A549 (cell line): ENCODE data around the gene PDZD2. TPM values are rescaled to one million over a fixed set of nuclear protein-coding genes. Genes with fewer than 3 reads are reported as not detected.

Experiments
- ATAC-seq, 2 experiments: fragments of 200-7000 bp in 1 of 2; fragments of >200 bp in 1 of 2; cut with Nextera tagmentation in 1 of 2; cut with Tn5 transposase in 1 of 2; 3 replicates each; pipeline versions ENCODE4 v1.8.0 to v1.9.1; 2018 to 2020; ENCODE audit warnings: mild to moderate bottlenecking in 1 of 2, moderate library complexity in 1 of 2
- CTCF ChIA-PET: fragments of 300-600 bp; sonication (Branson Sonifier 250); formaldehyde crosslinking; extraction: SDS; loops from one replicate; lab custom pipeline; 2021; ENCODE audit warnings: antibody characterized with exemption, inconsistent platforms; lab: Yijun Ruan, JAX
- POLR2A ChIA-PET: fragments of 350-600 bp; formaldehyde crosslinking; extraction: SDS; loops from one replicate; lab custom pipeline; 2021; ENCODE audit warnings: antibody characterized with exemption, inconsistent platforms; lab: Yijun Ruan, JAX
- DNase-seq, 2 experiments: peaks; one replicate each; pipeline versions ENCODE4 v3.0.0 to v3.0.0-alpha.2; 2011 to 2016; ENCODE audit warnings: low read depth in 1 of 2, low spot score in 1 of 2
- FAIRE-seq: peaks from 2 replicates; lab custom pipeline; 2011; peaks lifted over from hg19 to GRCh38; lab: Jason Lieb, UNC
- H3K27ac ChIP-seq, 2 experiments: fragments of >200 bp; sonication (Bioruptor Twin); formaldehyde crosslinking; 3 replicates each; pipeline ENCODE4 v1.5.1; 2016 to 2017
- H3K4me1 ChIP-seq: fragments of >200 bp; sonication (Bioruptor Twin); formaldehyde crosslinking; 3 replicates; pipeline ENCODE4 v1.6.1; 2016
- H3K4me2 ChIP-seq: fragments of >200 bp; sonication (Bioruptor Twin); formaldehyde crosslinking; 3 replicates; pipeline ENCODE4 v1.6.1; 2016
- H3K4me3 ChIP-seq: fragments of >200 bp; sonication (Bioruptor Twin); formaldehyde crosslinking; 3 replicates; pipeline ENCODE4 v1.5.1; 2016
- H3K9me3 ChIP-seq: fragments of >200 bp; sonication (Bioruptor Twin); formaldehyde crosslinking; 3 replicates; pipeline ENCODE4 v1.6.1; 2016
- CBX2 ChIP-seq: fragments of 200-600 bp; sonication (generic); IDR thresholded peaks from 2 replicates; pipeline ENCODE4 v1.6.1; 2016; ENCODE audit warnings: low read depth, mild to moderate bottlenecking, borderline replicate concordance
- CBX8 ChIP-seq: fragments of 200-600 bp; sonication (generic); IDR thresholded peaks from 2 replicates; pipeline ENCODE4 v1.6.1; 2016
- CHD4 ChIP-seq: fragments of 200-600 bp; sonication (generic); IDR thresholded peaks from 2 replicates; pipeline ENCODE4 v1.6.1; 2016; ENCODE audit warnings: antibody characterized with exemption, mild to moderate bottlenecking, borderline replicate concordance
- EP300 ChIP-seq, 2 experiments: fragments of >200 bp; sonication (Bioruptor Twin); formaldehyde crosslinking; IDR thresholded peaks; 2 replicates in 1 of 2; 3 replicates in 1 of 2; pipeline ENCODE4 v1.6.1; 2016 to 2017
- FOSL2 ChIP-seq, 2 experiments: fragments of 450-650 bp in 1 of 2; fragments of >200 bp in 1 of 2; sonication (Bioruptor Twin) in 1 of 2; formaldehyde crosslinking; IDR thresholded peaks; 2 replicates each; pipeline versions ENCODE4 v1.5.0 to v1.6.1; 2016 to 2020; ENCODE audit warnings: mild to moderate bottlenecking in 1 of 2, moderate library complexity in 1 of 2
- GATA3 ChIP-seq: IDR thresholded peaks from 2 replicates; pipeline ENCODE4 v1.6.1; 2012; ENCODE audit warnings: borderline replicate concordance
- HDAC2 ChIP-seq: fragments of 200-600 bp; sonication (generic); IDR thresholded peaks from 2 replicates; pipeline ENCODE4 v1.6.1; 2016
- HEYL ChIP-seq: fragments of 250-450 bp; sonication (Bioruptor Pico); IDR thresholded peaks from 2 replicates; pipeline ENCODE4 v1.8.0; 2021; ENCODE audit warnings: mild to moderate bottlenecking, moderate library complexity
- HOXB13 ChIP-seq: fragments of 250-450 bp; sonication (Bioruptor Pico); IDR thresholded peaks from 2 replicates; pipeline ENCODE4 v1.5.0; 2020; ENCODE audit warnings: low read depth, mild to moderate bottlenecking, moderate library complexity
- HOXB5 ChIP-seq: fragments of 250-450 bp; sonication (Bioruptor Pico); IDR thresholded peaks from 2 replicates; pipeline ENCODE4 v1.5.0; 2020; ENCODE audit warnings: mild to moderate bottlenecking, moderate library complexity
- KDM1A ChIP-seq: fragments of 200-600 bp; sonication (generic); IDR thresholded peaks from 2 replicates; pipeline ENCODE4 v1.6.1; 2016; ENCODE audit warnings: low read depth, mild to moderate bottlenecking
- MAZ ChIP-seq: fragments of 150-350 bp; IDR thresholded peaks from 2 replicates; pipeline ENCODE4 v1.6.1; 2014; ENCODE audit warnings: antibody characterized with exemption, low read depth, low read length, borderline replicate concordance
- NFE2L2 ChIP-seq: fragments of 150-350 bp; conservative IDR thresholded peaks from 2 replicates; pipeline ENCODE4 v1.6.1; 2014; ENCODE audit warnings: low read length
- NPAS2 ChIP-seq: fragments of 250-450 bp; sonication (Bioruptor Pico); IDR thresholded peaks from 2 replicates; pipeline ENCODE4 v1.8.0; 2022; ENCODE audit warnings: mild to moderate bottlenecking, moderate library complexity, borderline replicate concordance
- PHF8 ChIP-seq: fragments of 200-600 bp; sonication (generic); IDR thresholded peaks from 2 replicates; pipeline ENCODE4 v1.6.1; 2016; ENCODE audit warnings: low read depth, mild to moderate bottlenecking, antibody characterized with exemption, moderate library complexity, borderline replicate concordance
- POLR2A ChIP-seq: IDR thresholded peaks from 2 replicates; pipeline ENCODE4 v1.6.1; 2012; ENCODE audit warnings: mild to moderate bottlenecking, low read length
- RARB ChIP-seq: fragments of 250-450 bp; sonication (Bioruptor Pico); IDR thresholded peaks from 2 replicates; pipeline ENCODE4 v1.8.0; 2021; ENCODE audit warnings: mild to moderate bottlenecking, moderate library complexity
- RCOR1 ChIP-seq: fragments of 150-350 bp; IDR thresholded peaks from 2 replicates; pipeline ENCODE4 v1.6.1; 2014; ENCODE audit warnings: antibody characterized with exemption, low read length, low read depth
- RFX5 ChIP-seq: fragments of 450-650 bp; IDR thresholded peaks from 2 replicates; pipeline ENCODE4 v1.7.1; 2014; ENCODE audit warnings: antibody characterized with exemption, mild to moderate bottlenecking, moderate library complexity
- SMC3 ChIP-seq: fragments of >200 bp; sonication (Bioruptor Twin); formaldehyde crosslinking; IDR thresholded peaks from 3 replicates; pipeline ENCODE4 v1.6.1; 2018; ENCODE audit warnings: inconsistent platforms
- SREBF2 ChIP-seq: fragments of 450-650 bp; IDR thresholded peaks from 2 replicates; pipeline ENCODE4 v1.6.1; 2014; ENCODE audit warnings: mild to moderate bottlenecking, moderate library complexity
- ZSCAN20 ChIP-seq: fragments of 250-450 bp; sonication (Bioruptor Pico); IDR thresholded peaks from 2 replicates; pipeline ENCODE4 v1.8.0; 2022; ENCODE audit warnings: mild to moderate bottlenecking, moderate library complexity
- WGBS: methylation state at CpG from one replicate; pipeline ENCODE4 v1.1.6; 2017; ENCODE audit errors: missing lambda C conversion rate; 5-methylcytosine and 5-hydroxymethylcytosine counted together
- polyA plus RNA-seq, 4 experiments: library from polyadenylated mRNA; depleted of rRNA in 3 of 4; stranded (reverse); fragments of >200 nt; fragmentation: RNase III in 1 of 4; extraction: RNeasy Plus Mini Kit Qiagen cat#74134 plus additional on column Dnase treatment in 1 of 4; gene quantifications; 2 replicates in 3 of 4; 3 replicates in 1 of 4; pipeline ENCODE4 v1.2.3, GENCODE V29; 2011 to 2017
- TF ChIP-seq, protein P1 (sequence below): fragments of >200 bp; sonication (Bioruptor Twin); formaldehyde crosslinking; IDR thresholded peaks from 2 replicates; pipeline ENCODE4 v1.6.1; 2016
- TF ChIP-seq, protein P2 (sequence below): fragments of >200 bp; sonication (Bioruptor Twin); formaldehyde crosslinking; IDR thresholded peaks from 3 replicates; pipeline ENCODE4 v1.5.1; 2016
- TF ChIP-seq, protein P3 (sequence below): fragments of 450-650 bp; IDR thresholded peaks from 2 replicates; pipeline ENCODE4 v1.6.1; 2014; ENCODE audit warnings: antibody characterized with exemption
- TF ChIP-seq, protein P4 (sequence below): IDR thresholded peaks from 2 replicates; pipeline ENCODE4 v1.6.1; 2012; ENCODE audit warnings: low read depth, borderline replicate concordance
- TF ChIP-seq, protein P5 (sequence below): fragments of 200-600 bp; sonication (generic); IDR thresholded peaks from 2 replicates; pipeline ENCODE4 v1.6.1; 2016; ENCODE audit warnings: antibody characterized with exemption, mild to moderate bottlenecking, moderate library complexity
- TF ChIP-seq, protein P6 (sequence below): fragments of 150-350 bp; IDR thresholded peaks from 2 replicates; pipeline ENCODE4 v1.6.1; 2014; ENCODE audit warnings: low read depth, mild to moderate bottlenecking, low read length

PDZD2 gene
- polyA plus RNA-seq, 2 of the 4 experiments (the other 2 are of a cell fraction) = 0.06 to 0.09 TPM

DNA sequence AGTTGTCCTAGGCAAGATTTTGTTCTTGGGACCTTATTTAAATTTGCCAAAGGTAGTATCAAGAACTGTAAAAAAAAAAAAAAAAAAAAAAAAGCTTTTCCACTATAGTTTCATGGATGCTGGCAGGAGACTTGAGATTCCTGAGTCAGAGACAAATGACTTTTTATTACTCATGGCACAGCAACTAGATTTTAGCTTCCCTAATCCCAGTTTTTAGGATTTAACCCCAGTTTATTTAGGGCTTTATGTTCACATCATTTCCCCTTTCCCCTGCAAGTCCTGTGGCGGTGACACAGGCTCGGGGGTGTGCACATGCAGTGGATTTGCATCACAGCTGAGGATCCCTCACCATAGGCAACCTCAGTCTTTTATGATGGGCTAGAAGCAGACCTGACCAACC lies 390.3 kb downstream of the PDZD2 start:
- peak overlapping the region; percentile 75; a peak in 5 of 6 replicates for H3K27ac ChIP-seq
- FAIRE-seq (no peak), ATAC-seq (no peak), DNase-seq (no peak)
- H3K9me3 ChIP-seq = no peaks in the 10 kb centered on the region
- no peak overlapping the region for H3K4me3 ChIP-seq
- 73% methylated on average over 2 of the region's 2 CpGs for WGBS
- peaks cover 34% of the 10 kb centered on the region for H3K4me1 ChIP-seq
- peak overlapping the region; percentile 74; the same call in 1 of the 3 replicates for H3K4me2 ChIP-seq
- ChIA-PET POLR2A (interaction anchor here (0.6 kb wide), 1 partner anchor 813 kb away, joined by 4 read pairs; no protein-coding TSS in a partner anchor), CTCF (interaction anchor here (1.5 to 3.6 kb wide), 3 partner anchors 8 to 48 kb away, joined by 4 to 11 read pairs (median 7); no protein-coding TSS in a partner anchor)
- no peak for TF ChIP-seq EP300 (IDR thresholded peaks at IDR 0.05)
- no peak for TF ChIP-seq SMC3
- TF ChIP-seq, protein P1, sequence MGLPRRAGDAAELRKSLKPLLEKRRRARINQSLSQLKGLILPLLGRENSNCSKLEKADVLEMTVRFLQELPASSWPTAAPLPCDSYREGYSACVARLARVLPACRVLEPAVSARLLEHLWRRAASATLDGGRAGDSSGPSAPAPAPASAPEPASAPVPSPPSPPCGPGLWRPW = no peak
- TF ChIP-seq HOXB5 (CRISPR knock-in tag) = no peak
- TF ChIP-seq HDAC2 = no peak
- TF ChIP-seq, protein P2, sequence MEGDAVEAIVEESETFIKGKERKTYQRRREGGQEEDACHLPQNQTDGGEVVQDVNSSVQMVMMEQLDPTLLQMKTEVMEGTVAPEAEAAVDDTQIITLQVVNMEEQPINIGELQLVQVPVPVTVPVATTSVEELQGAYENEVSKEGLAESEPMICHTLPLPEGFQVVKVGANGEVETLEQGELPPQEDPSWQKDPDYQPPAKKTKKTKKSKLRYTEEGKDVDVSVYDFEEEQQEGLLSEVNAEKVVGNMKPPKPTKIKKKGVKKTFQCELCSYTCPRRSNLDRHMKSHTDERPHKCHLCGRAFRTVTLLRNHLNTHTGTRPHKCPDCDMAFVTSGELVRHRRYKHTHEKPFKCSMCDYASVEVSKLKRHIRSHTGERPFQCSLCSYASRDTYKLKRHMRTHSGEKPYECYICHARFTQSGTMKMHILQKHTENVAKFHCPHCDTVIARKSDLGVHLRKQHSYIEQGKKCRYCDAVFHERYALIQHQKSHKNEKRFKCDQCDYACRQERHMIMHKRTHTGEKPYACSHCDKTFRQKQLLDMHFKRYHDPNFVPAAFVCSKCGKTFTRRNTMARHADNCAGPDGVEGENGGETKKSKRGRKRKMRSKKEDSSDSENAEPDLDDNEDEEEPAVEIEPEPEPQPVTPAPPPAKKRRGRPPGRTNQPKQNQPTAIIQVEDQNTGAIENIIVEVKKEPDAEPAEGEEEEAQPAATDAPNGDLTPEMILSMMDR = no peak
- TF ChIP-seq, protein P3, sequence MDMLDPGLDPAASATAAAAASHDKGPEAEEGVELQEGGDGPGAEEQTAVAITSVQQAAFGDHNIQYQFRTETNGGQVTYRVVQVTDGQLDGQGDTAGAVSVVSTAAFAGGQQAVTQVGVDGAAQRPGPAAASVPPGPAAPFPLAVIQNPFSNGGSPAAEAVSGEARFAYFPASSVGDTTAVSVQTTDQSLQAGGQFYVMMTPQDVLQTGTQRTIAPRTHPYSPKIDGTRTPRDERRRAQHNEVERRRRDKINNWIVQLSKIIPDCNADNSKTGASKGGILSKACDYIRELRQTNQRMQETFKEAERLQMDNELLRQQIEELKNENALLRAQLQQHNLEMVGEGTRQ = no peak
- no peak for TF ChIP-seq HOXB13 (CRISPR knock-in tag)
- TF ChIP-seq RCOR1 = no peak
- no peak for TF ChIP-seq RARB (CRISPR knock-in tag)
- TF ChIP-seq NFE2L2 = no peak
- TF ChIP-seq GATA3 = no peak
- no peak for TF ChIP-seq ZSCAN20 (CRISPR knock-in tag)
- no peak for TF ChIP-seq CHD4

DNA sequence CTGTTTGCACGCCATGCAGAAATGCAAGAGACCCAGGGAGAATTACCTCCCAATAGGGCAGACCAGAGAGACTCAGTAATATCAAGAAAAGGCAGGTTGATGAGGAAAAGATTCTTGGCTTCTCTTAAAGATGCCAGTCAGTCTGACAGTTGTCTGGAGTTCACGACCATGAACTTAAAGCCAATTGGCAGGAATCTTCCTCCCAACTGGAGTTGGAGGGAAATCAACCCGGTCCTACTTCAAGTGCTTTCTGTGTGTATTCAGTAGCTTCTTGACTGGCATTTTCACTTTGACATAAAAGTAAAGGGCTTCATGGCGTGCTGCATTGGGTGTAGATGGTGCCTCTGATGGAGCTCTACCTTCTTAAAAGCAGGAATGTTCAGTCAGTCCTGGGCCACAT lies 390.9 kb downstream of the PDZD2 start:
- Histone ChIP-seq H3K4me2 (no peak overlapping the region), H3K4me1 (peaks cover 34% of the 10 kb centered on the region), H3K27ac (peak overlapping the region; percentile 65 to 75; a peak in 4 of 6 replicates), H3K9me3 (no peaks in the 10 kb centered on the region), H3K4me3 (no peak overlapping the region)
- CTCF ChIA-PET = interaction anchor here (1.6 to 2.6 kb wide), 2 partner anchors 23 to 47 kb away, joined by 3 to 7 read pairs; no protein-coding TSS in a partner anchor
- FAIRE-seq = no peak
- POLR2A ChIA-PET = interaction anchor here (0.6 kb wide), 1 partner anchor 812 kb away, joined by 4 read pairs; no protein-coding TSS in a partner anchor
- DNase-seq = no peak
- WGBS = 77% methylated on average over 4 of the region's 4 CpGs
- no peak for ATAC-seq
- TF ChIP-seq FOSL2 (IDR thresholded peaks at IDR 0.05) = no peak
- TF ChIP-seq FOSL2 (CRISPR knock-in tag; IDR thresholded peaks at IDR 0.05) = no peak
- no peak for TF ChIP-seq MAZ
- TF ChIP-seq POLR2A = no peak
- TF ChIP-seq KDM1A = no peak
- TF ChIP-seq, protein P4, sequence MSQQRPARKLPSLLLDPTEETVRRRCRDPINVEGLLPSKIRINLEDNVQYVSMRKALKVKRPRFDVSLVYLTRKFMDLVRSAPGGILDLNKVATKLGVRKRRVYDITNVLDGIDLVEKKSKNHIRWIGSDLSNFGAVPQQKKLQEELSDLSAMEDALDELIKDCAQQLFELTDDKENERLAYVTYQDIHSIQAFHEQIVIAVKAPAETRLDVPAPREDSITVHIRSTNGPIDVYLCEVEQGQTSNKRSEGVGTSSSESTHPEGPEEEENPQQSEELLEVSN = no peak
- no peak for TF ChIP-seq PHF8
- TF ChIP-seq CBX8 = no peak
- TF ChIP-seq CBX2 = no peak
- TF ChIP-seq, protein P5, sequence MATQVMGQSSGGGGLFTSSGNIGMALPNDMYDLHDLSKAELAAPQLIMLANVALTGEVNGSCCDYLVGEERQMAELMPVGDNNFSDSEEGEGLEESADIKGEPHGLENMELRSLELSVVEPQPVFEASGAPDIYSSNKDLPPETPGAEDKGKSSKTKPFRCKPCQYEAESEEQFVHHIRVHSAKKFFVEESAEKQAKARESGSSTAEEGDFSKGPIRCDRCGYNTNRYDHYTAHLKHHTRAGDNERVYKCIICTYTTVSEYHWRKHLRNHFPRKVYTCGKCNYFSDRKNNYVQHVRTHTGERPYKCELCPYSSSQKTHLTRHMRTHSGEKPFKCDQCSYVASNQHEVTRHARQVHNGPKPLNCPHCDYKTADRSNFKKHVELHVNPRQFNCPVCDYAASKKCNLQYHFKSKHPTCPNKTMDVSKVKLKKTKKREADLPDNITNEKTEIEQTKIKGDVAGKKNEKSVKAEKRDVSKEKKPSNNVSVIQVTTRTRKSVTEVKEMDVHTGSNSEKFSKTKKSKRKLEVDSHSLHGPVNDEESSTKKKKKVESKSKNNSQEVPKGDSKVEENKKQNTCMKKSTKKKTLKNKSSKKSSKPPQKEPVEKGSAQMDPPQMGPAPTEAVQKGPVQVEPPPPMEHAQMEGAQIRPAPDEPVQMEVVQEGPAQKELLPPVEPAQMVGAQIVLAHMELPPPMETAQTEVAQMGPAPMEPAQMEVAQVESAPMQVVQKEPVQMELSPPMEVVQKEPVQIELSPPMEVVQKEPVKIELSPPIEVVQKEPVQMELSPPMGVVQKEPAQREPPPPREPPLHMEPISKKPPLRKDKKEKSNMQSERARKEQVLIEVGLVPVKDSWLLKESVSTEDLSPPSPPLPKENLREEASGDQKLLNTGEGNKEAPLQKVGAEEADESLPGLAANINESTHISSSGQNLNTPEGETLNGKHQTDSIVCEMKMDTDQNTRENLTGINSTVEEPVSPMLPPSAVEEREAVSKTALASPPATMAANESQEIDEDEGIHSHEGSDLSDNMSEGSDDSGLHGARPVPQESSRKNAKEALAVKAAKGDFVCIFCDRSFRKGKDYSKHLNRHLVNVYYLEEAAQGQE = no peak
- TF ChIP-seq HDAC2 = no peak
- TF ChIP-seq NPAS2 = no peak
- TF ChIP-seq, protein P6, sequence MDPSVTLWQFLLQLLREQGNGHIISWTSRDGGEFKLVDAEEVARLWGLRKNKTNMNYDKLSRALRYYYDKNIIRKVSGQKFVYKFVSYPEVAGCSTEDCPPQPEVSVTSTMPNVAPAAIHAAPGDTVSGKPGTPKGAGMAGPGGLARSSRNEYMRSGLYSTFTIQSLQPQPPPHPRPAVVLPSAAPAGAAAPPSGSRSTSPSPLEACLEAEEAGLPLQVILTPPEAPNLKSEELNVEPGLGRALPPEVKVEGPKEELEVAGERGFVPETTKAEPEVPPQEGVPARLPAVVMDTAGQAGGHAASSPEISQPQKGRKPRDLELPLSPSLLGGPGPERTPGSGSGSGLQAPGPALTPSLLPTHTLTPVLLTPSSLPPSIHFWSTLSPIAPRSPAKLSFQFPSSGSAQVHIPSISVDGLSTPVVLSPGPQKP = no peak
- no peak for TF ChIP-seq RFX5
- TF ChIP-seq, protein P2 = no peak
- TF ChIP-seq HEYL (CRISPR knock-in tag) = no peak
- no peak for TF ChIP-seq SMC3
- TF ChIP-seq SREBF2 = no peak
